ENCODE results near the gene GDF15.

Gene GDF15

GRCh38 chr19:18344582-18344950 lies 41.4 kb upstream of the GDF15 start:
- no peak overlapping the region for H3K4me2 ChIP-seq (ENCODE audit: insufficient read depth, low read length)
- no peaks in the 10 kb centered on the region for H4K20me1 ChIP-seq (ENCODE audit: insufficient read depth, low read length)
- TF ChIP-seq EZH2 (IDR thresholded peaks at IDR 0.05; ENCODE audit: borderline replicate concordance, low read depth, low read length, severe bottlenecking) (no peak), CTCF (IDR thresholded peaks at IDR 0.05; ENCODE audit: borderline replicate concordance, extremely low read depth, low read length, poor library complexity, severe bottlenecking) (no peak)
- H3K9ac ChIP-seq (ENCODE audit: low read depth, low read length) = no peak overlapping the region
- no peak overlapping the region for H3K27ac ChIP-seq (ENCODE audit: low read length)
- no peaks in the 10 kb centered on the region for H3K36me3 ChIP-seq (ENCODE audit: insufficient read depth, low read length)
- no peak overlapping the region for H3K4me3 ChIP-seq (ENCODE audit: low read depth in 1 of 2, low read length in 2 of 2)
- DNase-seq (no peak), ATAC-seq (ENCODE audit: insufficient read depth, low read depth) (no peak)
- H3K79me2 ChIP-seq (ENCODE audit: insufficient read depth, low read length) = no peaks in the 10 kb centered on the region
- peaks cover 14% of the 10 kb centered on the region for H3K4me1 ChIP-seq (ENCODE audit: insufficient read depth, low read length)
- no peaks in the 10 kb centered on the region for H3K9me3 ChIP-seq (ENCODE audit: insufficient read depth, low read length, severe bottlenecking)
- peaks cover 22% of the 10 kb centered on the region for H3K27me3 ChIP-seq (ENCODE audit: insufficient read depth, low read length, poor library complexity)
- no peak overlapping the region for H2AFZ ChIP-seq (ENCODE audit: low read depth, low read length)

- Histone ChIP-seq H3K4me3 (ENCODE audit: low read depth in 1 of 2, low read length in 2 of 2) (no peak overlapping the region), H2AFZ (ENCODE audit: low read depth, low read length) (no peak overlapping the region), H3K36me3 (ENCODE audit: insufficient read depth, low read length) (no peaks in the 10 kb centered on the region), H3K4me1 (ENCODE audit: insufficient read depth, low read length) (peaks cover 7% of the 10 kb centered on the region), H3K27ac (ENCODE audit: low read length) (no peak overlapping the region), H4K20me1 (ENCODE audit: insufficient read depth, low read length) (no peaks in the 10 kb centered on the region), H3K4me2 (ENCODE audit: insufficient read depth, low read length) (no peak overlapping the region), H3K79me2 (ENCODE audit: insufficient read depth, low read length) (no peaks in the 10 kb centered on the region), H3K9me3 (ENCODE audit: insufficient read depth, low read length, severe bottlenecking) (no peaks in the 10 kb centered on the region), H3K9ac (ENCODE audit: low read depth, low read length) (no peak overlapping the region), H3K27me3 (ENCODE audit: insufficient read depth, low read length, poor library complexity) (peaks cover 15% of the 10 kb centered on the region)
- ATAC-seq (ENCODE audit: insufficient read depth, low read depth) (no peak), DNase-seq (no peak)
- TF ChIP-seq CTCF (IDR thresholded peaks at IDR 0.05; ENCODE audit: borderline replicate concordance, extremely low read depth, low read length, poor library complexity, severe bottlenecking) = no peak
- TF ChIP-seq EZH2 (IDR thresholded peaks at IDR 0.05; ENCODE audit: borderline replicate concordance, low read depth, low read length, severe bottlenecking) = no peak
Observed at GRCh38 chr19:18345296-18345695, 40.7 kb upstream of the GDF15 start.

GRCh38 chr19:18346091-18346490 lies 39.9 kb upstream of the GDF15 start:
- Histone ChIP-seq H3K27ac (ENCODE audit: low read length) (no peak overlapping the region), H3K36me3 (ENCODE audit: insufficient read depth, low read length) (no peaks in the 10 kb centered on the region)

More at GRCh38 chr19:18346091-18346490, 39.9 kb upstream of the GDF15 start:
- peaks cover 7% of the 10 kb centered on the region for H3K27me3 ChIP-seq (ENCODE audit: insufficient read depth, low read length, poor library complexity)
- H3K4me2 ChIP-seq (ENCODE audit: insufficient read depth, low read length) = no peak overlapping the region
- no peak overlapping the region for H2AFZ ChIP-seq (ENCODE audit: low read depth, low read length)
- no peak overlapping the region for H3K9ac ChIP-seq (ENCODE audit: low read depth, low read length)
- ATAC-seq (ENCODE audit: insufficient read depth, low read depth) (no peak), DNase-seq (no peak)
- no peaks in the 10 kb centered on the region for H3K9me3 ChIP-seq (ENCODE audit: insufficient read depth, low read length, severe bottlenecking)
- H4K20me1 ChIP-seq (ENCODE audit: insufficient read depth, low read length) = no peaks in the 10 kb centered on the region
- no peaks in the 10 kb centered on the region for H3K79me2 ChIP-seq (ENCODE audit: insufficient read depth, low read length)
- no peak overlapping the region for H3K4me3 ChIP-seq (ENCODE audit: low read depth in 1 of 2, low read length in 2 of 2)
- TF ChIP-seq CTCF (IDR thresholded peaks at IDR 0.05; ENCODE audit: borderline replicate concordance, extremely low read depth, low read length, poor library complexity, severe bottlenecking) = no peak
- no peaks in the 10 kb centered on the region for H3K4me1 ChIP-seq (ENCODE audit: insufficient read depth, low read length)
